Measurements from ENCODE around the gene USP17L19.
"Not testable (repeated sequence)": the region's sequence is repeated elsewhere in the genome, so short reads cannot be mapped to it uniquely, and the experiment has no call there.

The USP17L19 gene

GRCh38 chr4:9253078-9253477, at the start of gene USP17L19:
TSS of gene USP17L19 (plus strand) at chr4:9253378. CDS start at chr4:9253378, 0 bp downstream.
- not testable (repeated sequence) for DNase-seq

- DNase-seq, result not testable (repeated sequence)
These were observed 42.8 kb upstream of the USP17L19 start, which contains the start of gene USP17L10 for GRCh38 chr4:9210357-9210756. TSS of gene USP17L10 (plus strand) at chr4:9210657. CDS start at chr4:9210657, 0 bp downstream.

GRCh38 chr4:9214701-9215100, 38.5 kb upstream of the USP17L19 start:
- not testable (repeated sequence) for DNase-seq

- not testable (repeated sequence) for DNase-seq
These were observed 38.1 kb upstream of the USP17L19 start, which contains the start of gene USP17L11 for GRCh38 chr4:9215105-9215504. TSS of gene USP17L11 (plus strand) at chr4:9215405. CDS start at chr4:9215405, 0 bp downstream.

- DNase-seq, result not testable (repeated sequence)
These were observed 33.3 kb upstream of the USP17L19 start, which contains the start of gene USP17L12 for GRCh38 chr4:9219852-9220251. TSS of gene USP17L12 (plus strand) at chr4:9220152. CDS start at chr4:9220152, 0 bp downstream.

- DNase-seq, result not testable (repeated sequence)
These were observed 28.6 kb upstream of the USP17L19 start, which contains the start of gene USP17L13 for GRCh38 chr4:9224596-9224995. TSS of gene USP17L13 (plus strand) at chr4:9224896. CDS start at chr4:9224896, 0 bp downstream.

GRCh38 chr4:9230249-9230648, 22.9 kb upstream of the USP17L19 start:
- not testable (repeated sequence) for DNase-seq

- DNase-seq, result not testable (repeated sequence)
These were observed 19.1 kb upstream of the USP17L19 start, which contains the start of gene USP17L15 for GRCh38 chr4:9234085-9234484. TSS of gene USP17L15 (plus strand) at chr4:9234385. CDS start at chr4:9234385, 0 bp downstream.

- peak; percentile 2 for DNase-seq
These were observed 14.7 kb upstream of the USP17L19 start for GRCh38 chr4:9238461-9238860.

- DNase-seq, result not testable (repeated sequence)
These were observed 9.6 kb upstream of the USP17L19 start, which contains the start of gene USP17L17 for GRCh38 chr4:9243579-9243978. TSS of gene USP17L17 (plus strand) at chr4:9243879. CDS start at chr4:9243879, 0 bp downstream.

GRCh38 chr4:9247953-9248680, 5.1 kb upstream of the USP17L19 start, which contains the start of gene USP17L18:
TSS of gene USP17L18 (plus strand) at chr4:9248630. CDS start at chr4:9248630, 0 bp downstream.
- not testable (repeated sequence) for DNase-seq

- DNase-seq, result not testable (repeated sequence)
These were observed 4.6 kb downstream of the USP17L19 start, which contains the start of gene USP17L20 for GRCh38 chr4:9257824-9258223. TSS of gene USP17L20 (plus strand) at chr4:9258124. CDS start at chr4:9258124, 0 bp downstream.

- DNase-seq, result not testable (repeated sequence)
These were observed 9.4 kb downstream of the USP17L19 start, which contains the start of gene USP17L21 for GRCh38 chr4:9262572-9262971. TSS of gene USP17L21 (plus strand) at chr4:9262872. CDS start at chr4:9262872, 0 bp downstream.

- not testable (repeated sequence) for DNase-seq
These were observed 14.1 kb downstream of the USP17L19 start, which contains the start of gene USP17L22 for GRCh38 chr4:9267319-9267718. TSS of gene USP17L22 (plus strand) at chr4:9267619. CDS start at chr4:9267619, 0 bp downstream.

GRCh38 chr4:9271719-9272118, 18.5 kb downstream of the USP17L19 start:
- peak; percentile 0 for DNase-seq

Measured in CD4-positive, alpha-beta T cell treated with Interleukin-12 subunit alpha and Interleukin-12 subunit beta, for 1 hour (primary cell).